DMS153 treated with DMSO at 0.1 percent for 48 hours (cell line): ENCODE measurements around the gene SPHK2.

ENCODE experiments used
- DNase-seq: peaks from one replicate; lab custom pipeline; 2025; ENCODE audit not compliant: unreplicated experiment; lab: John Stamatoyannopoulos, UW

The SPHK2 gene

DNA sequence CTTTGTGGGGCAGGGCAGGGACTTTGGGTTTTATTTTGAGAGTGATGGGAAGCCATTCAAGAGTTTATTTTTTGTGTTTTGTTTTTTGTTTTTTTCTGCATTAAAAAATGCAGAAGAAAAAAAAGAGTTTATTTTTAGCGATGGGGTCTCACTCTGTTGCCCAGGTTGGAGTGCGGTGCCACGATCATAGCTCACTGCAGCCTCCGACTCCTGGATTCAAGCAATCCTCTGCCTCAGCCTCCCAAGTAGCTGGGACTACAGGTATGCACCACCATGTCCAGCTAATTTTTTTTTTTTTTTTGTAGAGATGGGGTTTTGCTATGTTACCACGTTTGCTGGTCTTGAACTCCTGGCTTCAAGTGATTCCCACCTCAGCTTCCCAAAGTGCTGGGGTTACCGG lies 39.2 kb downstream of the SPHK2 start:
- no peak for DNase-seq

DNA sequence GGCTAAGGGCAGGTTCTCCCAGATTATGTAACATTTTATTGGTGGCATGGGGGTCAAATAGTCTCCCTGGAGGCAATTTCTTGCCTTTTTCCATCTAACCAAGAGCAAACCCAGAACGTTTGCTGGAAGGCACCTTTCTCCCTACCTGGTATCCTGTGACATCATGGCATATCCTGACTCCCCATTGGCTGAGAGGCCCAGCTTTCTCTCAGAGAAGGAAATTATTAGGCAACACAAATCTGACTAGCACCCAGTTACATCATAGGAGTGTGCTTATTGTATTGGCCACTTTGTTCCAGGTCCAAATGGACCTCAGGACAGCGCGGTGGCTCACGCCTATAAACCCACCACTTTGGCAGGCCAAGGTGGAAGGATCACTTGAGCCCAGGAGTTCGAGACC lies 40.5 kb downstream of the SPHK2 start:
- peak; percentile 4 for DNase-seq

DNA sequence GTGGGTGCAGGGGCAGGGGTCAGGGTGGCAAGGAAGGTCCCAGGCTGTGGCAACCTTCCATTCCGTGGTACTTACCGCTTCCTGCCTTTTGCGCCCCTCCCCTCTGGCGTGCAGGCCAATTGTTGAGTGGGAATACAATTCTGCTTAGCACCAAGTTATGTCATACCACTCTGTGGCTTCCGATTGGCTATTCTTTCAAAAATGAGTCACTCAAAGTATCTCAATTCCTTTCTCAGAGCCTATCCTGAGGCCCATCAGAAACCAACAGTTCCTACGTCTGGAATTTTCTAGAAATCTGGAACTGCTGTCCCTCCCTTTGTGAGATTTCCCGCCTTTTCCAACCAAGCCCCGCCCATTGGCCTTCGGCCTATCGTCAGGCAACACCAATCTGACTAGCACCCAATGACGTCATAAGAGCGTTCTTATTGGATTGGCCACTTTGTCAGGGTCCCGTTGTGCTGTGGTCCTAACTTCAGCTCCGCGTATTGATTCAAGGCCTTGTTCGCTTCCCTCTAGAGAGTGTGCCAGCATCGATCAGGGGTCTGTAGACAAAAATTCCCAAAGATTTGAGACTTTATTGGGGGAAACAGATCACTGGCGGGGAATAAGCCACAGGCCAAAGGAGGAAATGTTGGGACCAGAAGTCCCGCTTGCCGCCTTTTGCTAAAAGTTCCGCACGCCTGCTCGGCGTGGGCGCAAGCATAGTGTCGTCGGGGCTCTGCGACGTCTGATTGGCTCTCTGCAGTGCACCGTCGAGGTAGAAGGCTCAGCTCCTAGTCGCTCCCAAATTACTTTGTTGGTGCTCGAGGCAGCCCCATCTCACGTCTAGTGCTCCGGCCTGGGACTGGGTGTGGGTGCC lies 41.8 kb downstream of the SPHK2 start:
- DNase-seq, result peak; percentile 95

DNA sequence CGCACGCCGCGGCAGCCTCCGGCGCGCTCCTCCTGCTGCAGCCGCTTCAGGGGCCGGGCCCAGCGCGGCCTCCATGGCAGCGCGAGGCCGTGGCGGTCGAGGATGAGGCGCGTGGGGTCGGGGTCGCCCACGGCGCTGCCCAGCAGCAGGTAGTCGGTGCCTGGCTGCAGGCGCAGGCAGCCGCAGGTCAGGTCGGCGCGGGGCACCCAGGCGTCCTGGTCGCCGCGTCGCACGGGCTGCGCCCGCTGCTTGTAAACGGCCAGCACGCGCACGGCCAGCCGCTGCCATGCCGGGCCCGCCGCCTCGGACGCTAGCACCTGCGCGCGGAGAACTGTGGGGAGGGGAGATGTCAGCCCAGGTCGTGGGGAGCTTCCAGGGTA lies 42.4 kb downstream of the SPHK2 start:
- DNase-seq, result no peak

DNA sequence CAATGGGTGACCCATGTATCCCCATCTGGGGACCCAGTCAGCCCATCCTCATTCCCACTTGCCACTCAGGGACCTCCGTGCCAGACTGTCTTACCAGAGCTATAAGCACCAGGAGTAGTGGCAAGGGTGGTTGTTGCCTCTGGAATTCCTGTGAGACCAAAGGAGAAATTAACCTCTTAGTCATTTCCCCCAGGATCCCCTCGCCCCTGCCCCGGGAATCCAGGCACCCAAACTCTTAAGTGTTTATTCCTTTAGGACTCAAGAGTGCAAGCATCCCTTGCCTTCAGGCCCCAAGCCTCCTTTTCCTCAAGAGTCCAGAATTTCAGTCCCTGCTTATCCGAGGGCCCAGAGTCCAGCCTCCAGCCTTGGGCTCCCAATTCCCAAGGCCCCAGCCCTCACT lies 44.4 kb downstream of the SPHK2 start:
- no peak for DNase-seq

DNA sequence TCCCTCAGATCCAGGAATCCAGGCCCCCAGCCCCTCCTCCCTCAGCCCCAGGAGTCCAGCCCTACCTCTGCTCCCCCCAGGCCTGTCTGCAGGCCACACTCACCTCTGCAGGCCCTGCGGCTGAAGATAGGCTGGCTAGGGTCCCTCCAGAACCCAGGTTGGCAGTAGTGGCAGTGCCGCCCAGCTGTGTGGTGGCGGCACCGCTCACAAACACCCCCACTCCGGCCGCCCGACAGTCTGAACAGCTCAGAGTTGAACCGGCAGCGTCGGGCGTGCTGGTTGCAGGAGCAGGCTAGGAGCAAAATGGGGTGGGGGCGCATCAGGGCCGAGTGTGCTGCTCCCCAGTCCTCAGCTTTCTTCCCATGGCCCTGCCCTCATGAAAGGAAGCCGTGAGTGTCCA lies 45.2 kb downstream of the SPHK2 start:
- no peak for DNase-seq

DNA sequence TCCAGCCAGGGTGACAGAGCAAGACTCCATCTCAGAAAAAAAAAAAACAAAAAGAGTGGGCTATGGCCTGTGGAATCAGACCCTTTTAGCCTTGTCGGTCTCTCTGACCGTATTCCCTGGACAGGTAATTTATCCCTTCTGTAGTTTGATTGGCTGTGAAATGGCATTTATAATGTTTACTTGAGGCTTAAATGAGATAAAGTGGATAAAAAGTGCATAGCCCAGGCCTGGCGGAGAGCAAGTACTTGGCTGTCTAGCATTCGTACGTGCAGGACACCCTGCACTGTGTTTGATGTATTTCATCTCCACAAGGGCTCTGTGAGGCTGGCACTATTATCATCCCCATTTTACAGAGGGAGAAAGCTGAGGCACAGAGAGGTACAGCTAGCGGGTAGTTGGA lies 46.5 kb downstream of the SPHK2 start:
- DNase-seq, result no peak

DNA sequence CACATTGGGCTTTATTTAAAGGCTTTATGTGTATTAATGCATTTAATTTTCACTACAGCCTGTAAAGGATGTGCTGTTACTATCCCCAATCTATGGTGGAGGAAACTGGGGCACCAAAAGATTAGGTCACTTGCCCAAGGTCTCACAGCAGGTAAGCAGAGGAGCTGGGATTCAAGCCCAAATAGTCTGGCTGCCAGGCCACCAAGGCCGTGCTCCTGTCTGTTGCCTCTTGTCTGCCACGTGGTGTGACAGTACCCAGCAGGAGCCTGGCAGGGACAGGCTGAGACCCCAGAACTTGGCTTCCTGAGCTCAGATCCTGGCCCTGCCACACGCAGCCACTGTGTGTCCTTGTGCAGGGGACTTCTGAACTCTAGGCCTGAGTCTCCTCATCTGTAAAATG lies 49.0 kb downstream of the SPHK2 start:
- no peak for DNase-seq

DNA sequence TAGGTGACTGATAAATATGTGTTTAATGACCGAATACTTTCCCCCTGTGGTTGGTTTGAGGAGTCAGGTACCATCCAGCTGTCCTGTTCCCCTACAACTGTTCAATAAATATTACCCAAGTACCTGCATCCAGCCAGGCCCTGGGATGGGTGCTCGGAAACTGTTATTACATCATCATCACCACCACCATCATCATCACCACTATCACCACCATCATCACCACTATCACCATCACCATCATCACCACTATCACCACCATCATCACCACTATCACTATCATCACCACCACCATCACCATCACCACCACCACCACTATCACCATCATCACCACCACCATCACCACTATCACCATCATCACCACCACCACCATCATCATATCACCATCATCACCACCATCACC lies 49.5 kb downstream of the SPHK2 start:
- no peak for DNase-seq

DNA sequence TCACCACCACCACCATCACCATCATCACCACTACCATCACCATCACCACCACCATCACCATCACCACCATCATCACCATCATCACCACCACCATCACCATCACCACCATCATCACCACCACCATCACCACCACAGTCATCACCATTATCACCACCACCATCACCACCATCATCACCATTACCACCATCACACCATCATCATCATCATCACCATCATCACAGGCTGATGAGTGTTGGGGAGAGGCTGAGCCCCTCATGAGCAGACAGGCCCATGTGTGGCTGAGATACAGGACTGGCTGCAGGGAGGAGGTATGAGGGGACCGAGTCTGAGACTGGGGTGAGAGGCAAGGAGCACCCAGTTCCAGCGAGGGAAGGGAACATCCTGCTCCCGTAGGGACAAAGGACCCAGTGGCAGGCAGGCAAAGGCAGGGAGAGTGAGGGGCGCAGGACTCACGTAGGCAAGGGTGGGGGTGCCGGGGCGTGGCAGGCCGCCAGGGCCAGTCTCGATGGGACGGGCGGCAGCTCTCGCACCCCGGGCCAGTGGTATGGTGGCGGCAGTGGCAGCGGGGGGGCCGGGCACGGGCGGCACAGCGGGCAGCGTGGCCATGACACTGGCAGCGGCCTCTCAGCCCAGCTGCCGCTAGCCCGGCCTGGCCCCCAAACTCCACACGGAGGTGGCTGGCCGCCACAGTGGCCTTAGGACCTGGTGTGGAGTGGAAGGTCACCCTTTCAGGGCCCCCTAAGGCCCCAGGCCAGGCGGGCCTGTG lies 50.8 kb downstream of the SPHK2 start:
- DNase-seq, result no peak

DNA sequence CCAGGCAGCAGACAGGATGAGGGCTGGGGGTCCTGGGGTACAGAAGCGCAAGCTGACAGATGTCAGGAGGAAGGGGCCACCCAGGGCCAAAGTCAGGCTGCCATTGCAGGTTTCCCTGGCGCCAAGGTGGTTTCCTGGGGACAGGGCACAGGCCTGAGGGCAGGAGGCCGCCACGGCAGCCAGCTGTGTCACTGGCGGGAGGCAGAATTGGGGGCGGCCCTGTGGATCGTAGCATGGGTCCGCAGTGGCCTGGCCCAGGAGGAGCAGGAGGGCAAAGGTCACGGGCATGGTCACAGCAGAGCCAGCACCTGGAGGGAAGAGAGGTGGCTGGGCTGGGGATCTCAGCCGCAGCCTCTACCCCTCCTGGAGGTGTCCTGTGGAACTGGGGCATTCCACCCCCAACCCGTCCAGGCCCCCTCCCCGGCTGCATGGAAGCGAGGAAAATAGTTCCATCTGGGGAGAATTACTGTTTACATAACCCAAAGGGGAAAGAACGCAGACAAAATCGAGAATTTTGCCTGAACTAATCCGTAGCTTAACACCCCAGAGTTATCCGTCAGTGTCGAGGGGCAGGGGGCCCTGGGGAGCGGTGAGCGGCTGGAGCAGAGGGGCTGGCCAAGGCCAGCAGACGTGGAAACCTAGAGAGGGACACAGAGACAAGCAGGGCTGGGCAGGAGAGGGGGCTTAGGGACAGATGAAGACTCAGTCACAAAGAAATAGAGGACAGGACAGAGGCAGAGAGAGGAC lies 51.6 kb downstream of the SPHK2 start:
- DNase-seq, result no peak

DNA sequence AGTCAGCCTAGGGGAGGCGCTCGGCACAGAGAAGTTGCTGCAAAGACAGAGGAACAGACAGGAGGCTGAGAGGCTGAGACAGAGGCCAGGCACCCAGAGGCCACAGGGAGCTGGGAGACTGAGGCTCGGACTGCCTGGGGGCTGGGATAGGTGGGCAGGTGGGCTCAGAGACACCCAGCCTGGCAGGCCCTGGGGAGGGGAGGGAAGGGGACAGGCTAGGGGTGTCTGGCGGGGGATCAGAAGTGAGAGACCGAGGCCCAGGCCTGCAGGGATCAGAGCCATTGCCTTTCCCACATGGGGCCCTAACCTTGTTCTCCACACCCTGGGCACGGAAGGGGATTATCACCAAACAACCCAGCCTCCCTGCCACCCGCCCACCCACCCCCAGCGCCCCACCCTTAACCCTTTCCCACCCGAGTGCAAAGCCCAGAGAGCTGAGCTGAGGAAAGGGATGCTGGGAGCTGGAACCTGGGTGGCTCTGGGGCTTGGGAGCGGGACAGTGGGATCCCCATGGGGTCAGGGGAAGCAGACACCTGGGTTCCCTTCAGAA lies 52.2 kb downstream of the SPHK2 start:
- DNase-seq, result no peak

DNA sequence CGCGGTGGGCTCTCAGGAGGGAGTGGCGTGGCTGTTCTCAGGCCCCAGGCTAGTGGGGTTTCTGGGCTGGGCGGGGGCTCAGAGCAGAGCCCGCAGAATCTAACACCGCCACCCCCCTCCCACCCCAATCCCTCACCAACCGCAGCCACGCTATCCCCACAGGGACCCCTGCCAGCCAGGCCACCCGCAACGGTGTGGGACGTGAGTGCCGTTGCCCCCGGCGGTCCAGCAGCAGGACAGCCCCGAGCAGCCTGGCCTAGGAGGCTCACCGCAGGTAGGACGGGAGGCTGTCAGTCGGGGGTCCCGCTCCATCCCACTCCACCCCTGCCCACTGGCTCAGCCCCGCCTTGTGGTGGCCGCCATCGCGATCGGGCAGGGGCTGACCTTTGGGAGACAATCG lies 53.7 kb downstream of the SPHK2 start, which contains the start of gene NTN5:
NTN5 (minus strand) TSS at position 24 of the 400 bp plus-strand sequence. CDS start 2,031 bp downstream, outside the sequence.
- no peak for DNase-seq

DNA sequence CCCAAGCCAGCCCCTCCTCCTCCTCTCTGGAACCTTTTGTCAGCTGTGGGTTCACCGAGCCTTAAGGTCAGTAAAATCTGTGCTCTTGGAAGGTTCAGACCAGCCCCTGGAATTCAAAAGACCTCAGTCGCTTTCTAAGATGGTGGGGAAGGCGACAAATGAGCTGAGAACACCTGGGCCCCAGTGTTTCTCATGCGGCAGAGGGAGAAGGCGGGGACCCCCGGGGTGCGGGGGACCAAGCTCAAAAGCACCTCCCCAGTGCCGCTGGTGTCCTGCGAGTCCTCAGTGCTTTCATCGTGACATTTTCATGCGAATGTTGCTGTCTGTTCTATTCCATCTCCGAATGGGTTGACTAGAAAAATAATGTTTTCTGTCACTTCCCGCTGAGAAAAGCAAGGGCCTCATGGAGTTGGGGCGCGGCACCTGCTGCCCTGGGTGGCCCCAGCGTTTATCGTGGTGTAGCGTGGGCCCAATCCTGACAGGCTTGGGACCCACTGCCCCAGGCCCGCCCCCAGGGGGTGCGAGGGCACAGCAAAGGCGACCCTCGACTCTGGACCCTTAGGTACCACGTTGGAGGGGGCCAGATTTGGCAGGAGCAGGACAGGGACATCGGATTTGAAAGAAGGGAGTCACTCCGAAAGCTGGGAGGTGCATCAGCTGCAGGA lies 54.3 kb downstream of the SPHK2 start:
- no peak for DNase-seq

DNA sequence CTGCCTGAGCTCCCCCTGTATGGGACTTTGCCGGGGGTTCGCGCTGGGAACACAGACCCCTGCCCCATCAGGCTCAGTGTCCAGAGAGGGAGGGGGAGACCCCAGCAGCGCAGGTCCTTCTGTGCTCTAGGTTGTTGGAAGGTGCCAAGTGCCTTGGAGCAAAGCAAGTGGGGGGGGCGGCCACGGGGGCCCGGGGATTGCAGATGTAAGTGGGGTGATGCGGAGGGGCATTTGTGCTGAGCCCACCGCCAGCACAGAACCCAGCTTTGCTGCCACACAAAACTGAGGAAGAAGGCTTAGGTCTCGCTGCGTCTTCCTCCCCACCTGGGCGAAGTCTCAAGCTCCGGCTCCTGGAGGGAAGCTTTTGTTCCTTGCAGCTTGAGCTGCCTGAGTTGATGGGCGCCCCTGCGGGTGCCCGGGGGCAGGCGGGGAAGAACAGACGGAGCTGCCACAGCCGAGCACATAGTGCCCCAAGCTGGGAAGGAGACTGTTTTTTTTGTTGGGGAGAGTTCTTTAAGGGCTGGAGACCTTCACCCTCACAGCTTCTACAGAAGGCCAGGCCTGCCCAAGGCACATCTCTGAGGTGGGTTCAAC lies 55.0 kb downstream of the SPHK2 start:
- no peak for DNase-seq

DNA sequence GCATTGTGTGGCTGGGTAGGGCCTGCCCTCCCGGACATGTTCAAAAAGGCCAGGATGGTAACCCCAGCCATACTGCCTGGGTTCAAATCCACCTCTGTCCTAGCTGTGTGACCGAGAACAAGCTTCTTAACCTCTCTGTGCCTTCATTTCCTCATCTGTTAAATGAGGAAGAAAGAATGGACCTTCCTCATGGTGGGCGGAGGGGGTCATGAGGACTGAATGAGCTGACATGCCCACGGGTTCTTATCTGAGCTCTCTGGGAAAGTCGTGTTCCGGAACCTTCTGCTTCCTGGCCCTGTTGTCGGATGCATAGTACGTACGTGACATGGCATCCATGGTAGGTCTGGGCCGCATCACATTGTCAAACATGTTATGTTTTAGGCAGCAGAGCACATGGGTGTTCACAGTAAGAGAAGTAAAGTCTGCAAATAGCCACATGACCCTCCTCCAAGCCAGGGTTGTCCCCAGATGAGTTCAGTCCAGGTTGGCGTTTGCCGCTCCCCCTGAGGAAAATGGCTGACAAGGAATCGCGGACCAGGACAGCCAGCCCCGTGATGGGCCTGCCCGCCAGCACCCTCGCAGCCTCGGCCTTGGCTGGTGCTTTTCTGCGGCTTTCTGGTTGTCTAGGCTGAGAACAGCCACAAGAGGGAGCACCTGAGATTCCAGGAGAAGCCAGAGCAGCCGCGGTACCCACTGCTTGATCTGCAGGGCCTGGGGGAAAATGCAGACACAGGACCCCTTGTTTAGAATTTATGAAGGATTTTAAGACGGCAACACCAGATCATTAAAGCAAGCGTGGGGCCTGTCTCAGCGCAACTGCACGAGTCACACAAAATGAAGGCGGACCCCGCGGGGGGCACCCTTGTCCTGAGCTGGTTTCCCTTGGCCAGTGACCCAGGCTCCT lies 55.9 kb downstream of the SPHK2 start:
- DNase-seq, result peak; percentile 87

DNA sequence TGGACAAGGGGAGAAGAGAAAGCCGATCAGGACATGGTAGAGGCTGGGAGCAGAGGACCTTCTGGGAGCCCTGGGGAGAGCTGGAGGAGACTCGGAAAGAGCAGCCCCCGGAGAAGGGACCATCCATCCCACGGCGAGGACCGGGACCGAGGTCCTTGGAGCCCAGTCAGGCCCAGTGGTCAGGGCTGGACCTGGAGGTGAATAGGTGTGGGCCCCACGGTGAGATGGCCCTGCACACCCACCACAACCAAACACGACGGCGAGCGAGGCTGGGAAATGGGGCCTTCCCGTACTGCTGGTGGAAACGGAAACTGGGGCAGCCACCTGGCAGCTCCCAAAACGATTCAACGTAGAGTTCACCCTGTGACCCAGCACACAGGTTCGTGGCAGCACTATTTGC lies 57.2 kb downstream of the SPHK2 start:
- no peak for DNase-seq

DNA sequence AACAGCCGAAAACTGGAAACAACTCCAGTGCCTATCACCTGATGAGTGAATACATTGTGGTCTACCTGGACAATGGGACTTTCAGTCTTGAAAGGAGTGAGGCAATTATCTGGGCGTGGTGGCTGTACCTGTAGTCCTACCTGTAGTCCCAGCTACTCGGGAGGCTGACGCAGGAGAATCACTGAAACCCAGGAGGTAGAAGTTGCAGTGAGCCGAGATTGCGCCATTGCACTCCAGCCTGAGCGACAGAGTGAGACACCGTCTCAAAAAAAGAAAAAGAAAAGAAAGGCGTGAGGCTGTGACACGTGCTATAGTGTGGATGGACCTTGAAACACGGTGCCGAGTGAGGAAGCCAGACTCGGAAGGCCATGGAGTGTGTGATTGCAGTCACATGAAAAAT lies 57.6 kb downstream of the SPHK2 start:
- no peak for DNase-seq

DNA sequence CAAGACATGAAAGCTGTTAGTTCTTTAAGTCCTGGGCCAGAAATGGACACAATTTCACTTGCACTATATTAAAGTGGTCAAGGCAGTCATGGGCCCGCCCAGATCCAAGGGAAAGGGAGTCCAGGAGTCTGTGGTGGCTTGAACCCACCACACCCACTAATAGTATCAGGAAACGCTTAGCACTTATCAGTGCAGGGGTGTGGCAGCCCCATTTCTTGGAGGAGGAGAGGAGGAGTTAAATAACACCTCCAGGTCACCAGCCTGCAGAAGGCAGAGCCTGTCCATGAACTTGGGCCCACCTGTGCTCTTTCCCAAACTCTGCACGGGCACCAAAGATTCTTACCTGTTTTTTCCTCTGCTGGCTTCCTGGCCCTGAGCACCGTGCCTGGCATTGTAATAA lies 58.9 kb downstream of the SPHK2 start:
- DNase-seq, result no peak
